Activated CD8-positive, alpha-beta T cell treated with anti-CD3 and anti-CD28 coated beads for 36 hours (primary cell): Measurements from ENCODE around the gene ADCY10. TPM values are rescaled to one million over a fixed set of nuclear protein-coding genes. Genes with fewer than 3 reads are reported as not detected.

Source experiments
- ATAC-seq: fragments of 200-7000 bp; cut with Tn5 transposase; one replicate; pipeline ENCODE4 v1.10.0; 2021; ENCODE audit warnings: mild to moderate bottlenecking, moderate library complexity
- CTCF ChIA-PET: fragments of 350-600 bp; sonication (Branson Sonifier 250); formaldehyde crosslinking; loops from one replicate; lab custom pipeline; 2021; ENCODE audit warnings: antibody characterized with exemption; lab: Charles Lee
- POLR2A ChIA-PET: fragments of 350-600 bp; sonication (Branson Sonifier 250); formaldehyde crosslinking; loops from one replicate; lab custom pipeline; 2021; ENCODE audit warnings: antibody characterized with exemption; lab: Charles Lee
- DNase-seq: peaks from one replicate; pipeline ENCODE4 v3.0.0-alpha.2; 2020
- H3K27ac Mint-ChIP-seq: one replicate; pipeline ENCODE4 v1.8.0; 2021; ENCODE audit warnings: mild to moderate bottlenecking, mixed read lengths
- H3K27me3 Mint-ChIP-seq: one replicate; pipeline ENCODE4 v1.8.0; 2021; ENCODE audit warnings: mixed read lengths
- H3K36me3 Mint-ChIP-seq: one replicate; pipeline ENCODE4 v1.8.0; 2021; ENCODE audit warnings: low read depth, mixed read lengths
- H3K4me1 Mint-ChIP-seq: one replicate; pipeline ENCODE4 v1.8.0; 2021; ENCODE audit warnings: low read depth, mixed read lengths
- H3K4me3 Mint-ChIP-seq: one replicate; pipeline ENCODE4 v1.8.0; 2021; ENCODE audit warnings: mild to moderate bottlenecking, moderate library complexity, mixed read lengths
- H3K9me3 Mint-ChIP-seq: one replicate; pipeline ENCODE4 v1.8.0; 2021; ENCODE audit warnings: mixed read lengths
- intact Hi-C: fragments of 100-400 bp; cut with micrococcal nuclease; formaldehyde crosslinking; loops from one replicate; pipeline ENCODE4 v1.10.0; 2022
- total RNA-seq, 2 experiments: library from RNA; stranded (reverse); gene quantifications; one replicate each; pipeline ENCODE4 v1.2.3, GENCODE V29; 2021
- TF ChIP-seq, protein P1 (sequence below): fragments of 200-600 bp; IDR thresholded peaks from one replicate; pipeline ENCODE4 v1.8.0; 2022; ENCODE audit warnings: antibody characterized with exemption, mild to moderate bottlenecking

Gene ADCY10
- total RNA-seq, 2 experiments from 2014 or later = 0.05 TPM; not detected in 1

- POLR2A ChIA-PET = no interaction called here
- Mint-ChIP-seq H3K9me3 (no peaks in the 10 kb centered on the region), H3K27ac (peak overlapping the region; percentile 59), H3K27me3 (no peaks in the 10 kb centered on the region), H3K36me3 (peaks cover 20% of the 10 kb centered on the region), H3K4me1 (peaks cover 26% of the 10 kb centered on the region), H3K4me3 (no peak overlapping the region)
- TF ChIP-seq, protein P1, sequence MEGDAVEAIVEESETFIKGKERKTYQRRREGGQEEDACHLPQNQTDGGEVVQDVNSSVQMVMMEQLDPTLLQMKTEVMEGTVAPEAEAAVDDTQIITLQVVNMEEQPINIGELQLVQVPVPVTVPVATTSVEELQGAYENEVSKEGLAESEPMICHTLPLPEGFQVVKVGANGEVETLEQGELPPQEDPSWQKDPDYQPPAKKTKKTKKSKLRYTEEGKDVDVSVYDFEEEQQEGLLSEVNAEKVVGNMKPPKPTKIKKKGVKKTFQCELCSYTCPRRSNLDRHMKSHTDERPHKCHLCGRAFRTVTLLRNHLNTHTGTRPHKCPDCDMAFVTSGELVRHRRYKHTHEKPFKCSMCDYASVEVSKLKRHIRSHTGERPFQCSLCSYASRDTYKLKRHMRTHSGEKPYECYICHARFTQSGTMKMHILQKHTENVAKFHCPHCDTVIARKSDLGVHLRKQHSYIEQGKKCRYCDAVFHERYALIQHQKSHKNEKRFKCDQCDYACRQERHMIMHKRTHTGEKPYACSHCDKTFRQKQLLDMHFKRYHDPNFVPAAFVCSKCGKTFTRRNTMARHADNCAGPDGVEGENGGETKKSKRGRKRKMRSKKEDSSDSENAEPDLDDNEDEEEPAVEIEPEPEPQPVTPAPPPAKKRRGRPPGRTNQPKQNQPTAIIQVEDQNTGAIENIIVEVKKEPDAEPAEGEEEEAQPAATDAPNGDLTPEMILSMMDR = no peak
- DNase-seq (no peak), ATAC-seq (peak; percentile 47)
- CTCF ChIA-PET = interaction anchor here (1.0 kb wide), 1 partner anchor 24 kb away, joined by 3 read pairs; no protein-coding TSS in a partner anchor
- intact Hi-C loops = no loop called here
Measured at GRCh38 chr1:167776616-167777268, 137.2 kb downstream of the ADCY10 start.

DNA sequence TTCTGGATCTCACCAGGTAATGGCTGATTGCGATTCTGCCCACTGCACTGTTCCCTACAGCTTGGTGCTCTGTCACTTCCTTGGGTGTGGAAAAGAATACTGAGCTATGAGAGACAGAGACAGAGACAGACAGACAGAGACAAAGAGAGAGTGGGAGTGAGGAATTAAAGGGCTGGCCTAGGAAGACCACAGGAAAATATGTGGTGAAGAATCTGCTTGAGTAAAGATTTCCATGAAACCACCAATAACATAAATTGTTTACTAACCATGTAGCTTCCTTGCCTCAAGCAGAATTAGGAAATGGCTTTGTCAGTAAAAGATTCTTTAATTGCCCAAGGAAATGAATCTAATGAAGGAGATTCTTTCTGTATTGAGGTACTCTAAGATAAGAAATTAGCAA lies 137.8 kb downstream of the ADCY10 start:
- no peaks in the 10 kb centered on the region for H3K9me3 Mint-ChIP-seq
- TF ChIP-seq, protein P1 = no peak
- ATAC-seq = no peak
- no peak overlapping the region for H3K27ac Mint-ChIP-seq
- no peak overlapping the region for H3K4me3 Mint-ChIP-seq
- POLR2A ChIA-PET = no interaction called here
- no peak for DNase-seq
- no peaks in the 10 kb centered on the region for H3K27me3 Mint-ChIP-seq
- CTCF ChIA-PET = interaction anchor here (1.0 to 1.3 kb wide), 2 partner anchors 23 to 37 kb away, joined by 3 read pairs; no protein-coding TSS in a partner anchor
- peaks cover 26% of the 10 kb centered on the region for H3K4me1 Mint-ChIP-seq
- peaks cover 26% of the 10 kb centered on the region for H3K36me3 Mint-ChIP-seq
- intact Hi-C loops = no loop called here

- intact Hi-C loops = no loop called here
- H3K27ac Mint-ChIP-seq = no peak overlapping the region
- ATAC-seq = no peak
- DNase-seq = no peak
- H3K4me1 Mint-ChIP-seq = peaks cover 26% of the 10 kb centered on the region
- no peak overlapping the region for H3K4me3 Mint-ChIP-seq
- H3K27me3 Mint-ChIP-seq = no peaks in the 10 kb centered on the region
- CTCF ChIA-PET = interaction anchor here (1.3 kb wide), 1 partner anchor 36 kb away, joined by 3 read pairs; no protein-coding TSS in a partner anchor
- TF ChIP-seq, protein P1 = no peak
- no peaks in the 10 kb centered on the region for H3K9me3 Mint-ChIP-seq
- peaks cover 29% of the 10 kb centered on the region for H3K36me3 Mint-ChIP-seq
- POLR2A ChIA-PET = no interaction called here
Measured at GRCh38 chr1:167775178-167775577, 138.8 kb downstream of the ADCY10 start.

- DNase-seq (no peak), ATAC-seq (no peak)
- POLR2A ChIA-PET = interaction anchor here (1.6 kb wide), 1 partner anchor 12 kb away, joined by 4 read pairs; no protein-coding TSS in a partner anchor
- TF ChIP-seq, protein P1 = no peak
- Mint-ChIP-seq H3K4me1 (peaks cover 26% of the 10 kb centered on the region), H3K4me3 (no peak overlapping the region), H3K36me3 (peaks cover 34% of the 10 kb centered on the region), H3K27me3 (no peaks in the 10 kb centered on the region), H3K27ac (no peak overlapping the region), H3K9me3 (no peaks in the 10 kb centered on the region)
- intact Hi-C loops = no loop called here
- CTCF ChIA-PET = no interaction called here
Measured at GRCh38 chr1:167774710-167775109, 139.2 kb downstream of the ADCY10 start.

- no peak overlapping the region for H3K4me3 Mint-ChIP-seq
- TF ChIP-seq, protein P1 = no peak
- no peaks in the 10 kb centered on the region for H3K27me3 Mint-ChIP-seq
- H3K36me3 Mint-ChIP-seq = peaks cover 36% of the 10 kb centered on the region
- no peak overlapping the region for H3K27ac Mint-ChIP-seq
- no peaks in the 10 kb centered on the region for H3K9me3 Mint-ChIP-seq
- peaks cover 26% of the 10 kb centered on the region for H3K4me1 Mint-ChIP-seq
- CTCF ChIA-PET = no interaction called here
- ATAC-seq (no peak), DNase-seq (no peak)
- intact Hi-C loops = no loop called here
- POLR2A ChIA-PET = interaction anchor here (1.6 kb wide), 1 partner anchor 11 kb away, joined by 4 read pairs; no protein-coding TSS in a partner anchor
Measured at GRCh38 chr1:167773516-167773915, 140.4 kb downstream of the ADCY10 start.
